ENCODE measurements around the gene CTSA.

The CTSA gene

DNA sequence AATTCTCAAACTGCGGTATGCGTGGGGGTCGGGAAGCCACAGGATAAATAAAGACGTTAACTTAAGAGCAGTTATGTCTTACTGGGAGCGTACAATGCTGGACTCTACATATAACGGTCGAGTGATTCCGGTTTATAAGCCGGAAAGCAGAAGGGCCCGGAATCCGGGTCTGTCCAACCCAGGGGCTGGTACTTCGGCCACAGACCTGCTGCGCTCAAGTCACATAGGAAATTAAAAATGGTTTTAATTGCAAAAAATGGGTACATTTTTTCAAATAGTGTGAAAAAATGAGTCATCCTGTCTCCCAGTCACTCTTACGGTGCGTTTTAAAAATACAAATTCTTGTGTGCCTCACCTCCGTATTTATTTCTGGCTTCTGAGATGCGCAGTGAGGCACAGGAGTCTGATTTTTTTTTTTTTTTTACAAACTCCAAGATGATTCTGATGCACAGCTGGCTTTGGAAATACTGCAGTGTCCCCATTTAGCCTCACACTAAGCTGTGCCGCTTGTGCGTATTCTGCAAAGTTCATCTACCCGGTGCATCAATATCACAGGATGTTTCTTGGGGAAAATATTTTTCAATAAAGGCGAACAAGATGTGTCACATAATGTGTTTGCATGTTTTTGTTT, 44.4 kb downstream of the CTSA start:
- in situ Hi-C loops (cut with HindIII; ENCODE audit: low pct_ligation_motif_present, low sequenced_read_pairs): no loop called here
- peak overlapping the region; percentile 97 for H3K27ac ChIP-seq
- no peak for DNase-seq
- H3K36me3 ChIP-seq (replicated peaks): peaks cover 17% of the 10 kb centered on the region
- H3K27me3 ChIP-seq (replicated peaks): no peaks in the 10 kb centered on the region
- H3K4me3 ChIP-seq (ENCODE audit: low read depth, low read length): peak overlapping the region; percentile 70
- no peak for TF ChIP-seq CTCF (IDR thresholded peaks at IDR 0.05; ENCODE audit: low read depth, low read length, missing control alignments)

GRCh38 chr20:45937765-45938164, 46.6 kb downstream of the CTSA start:
- peak; percentile 38 for DNase-seq
- no peak for TF ChIP-seq CTCF (IDR thresholded peaks at IDR 0.05; ENCODE audit: low read depth, low read length, missing control alignments)
- in situ Hi-C loops (cut with HindIII; ENCODE audit: low pct_ligation_motif_present, low sequenced_read_pairs): no loop called here
- Histone ChIP-seq H3K27ac (no peak overlapping the region), H3K4me3 (ENCODE audit: low read depth, low read length) (no peak overlapping the region), H3K27me3 (replicated peaks) (no peaks in the 10 kb centered on the region), H3K36me3 (replicated peaks) (peaks cover 26% of the 10 kb centered on the region)

DNA sequence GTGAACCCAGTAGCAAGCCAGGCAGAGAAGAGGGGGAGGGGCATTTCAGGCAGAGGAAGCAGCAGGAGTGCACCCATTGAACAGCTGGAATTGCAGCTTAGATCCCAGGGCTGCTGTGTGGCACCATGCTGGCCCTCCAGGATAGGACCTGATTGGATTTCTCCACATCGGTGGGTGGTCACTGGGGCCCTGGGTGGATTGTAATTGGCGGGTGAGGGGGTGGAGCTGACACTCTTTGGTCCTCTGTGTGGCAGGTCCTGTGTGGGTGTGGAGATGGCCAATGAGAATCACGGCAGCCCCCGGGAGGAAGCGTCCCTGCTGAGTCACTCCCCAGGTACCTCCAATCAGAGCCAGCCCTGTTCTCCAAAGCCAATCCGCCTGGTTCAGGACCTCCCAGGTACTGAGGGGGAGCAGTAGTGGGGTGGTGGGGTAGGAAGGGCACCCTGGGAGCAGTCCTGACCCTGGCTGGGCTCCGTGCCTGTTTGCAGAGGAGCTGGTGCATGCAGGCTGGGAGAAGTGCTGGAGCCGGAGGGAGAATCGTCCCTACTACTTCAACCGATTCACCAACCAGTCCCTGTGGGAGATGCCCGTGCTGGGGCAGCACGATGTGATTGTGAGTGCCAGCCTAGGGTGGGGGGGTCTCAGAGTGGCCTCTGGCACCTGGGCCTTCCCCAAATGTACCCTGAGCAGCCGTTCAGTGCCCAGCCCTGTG, 47.7 kb downstream of the CTSA start:
- H3K27me3 ChIP-seq (replicated peaks): no peaks in the 10 kb centered on the region
- H3K27ac ChIP-seq: no peak overlapping the region
- no peak overlapping the region for H3K4me3 ChIP-seq (ENCODE audit: low read depth, low read length)
- in situ Hi-C loops (cut with HindIII; ENCODE audit: low pct_ligation_motif_present, low sequenced_read_pairs): no loop called here
- TF ChIP-seq CTCF (IDR thresholded peaks at IDR 0.05; ENCODE audit: low read depth, low read length, missing control alignments): no peak
- peaks cover 37% of the 10 kb centered on the region for H3K36me3 ChIP-seq (replicated peaks)
- no peak for DNase-seq

- peaks cover 44% of the 10 kb centered on the region for H3K36me3 ChIP-seq (replicated peaks)
- no peak overlapping the region for H3K27ac ChIP-seq
- no peaks in the 10 kb centered on the region for H3K27me3 ChIP-seq (replicated peaks)
- TF ChIP-seq CTCF (IDR thresholded peaks at IDR 0.05; ENCODE audit: low read depth, low read length, missing control alignments): no peak
- no peak overlapping the region for H3K4me3 ChIP-seq (ENCODE audit: low read depth, low read length)
- in situ Hi-C loops (cut with HindIII; ENCODE audit: low pct_ligation_motif_present, low sequenced_read_pairs): no loop called here
- no peak for DNase-seq
Measured at GRCh38 chr20:45940053-45940452, 48.9 kb downstream of the CTSA start.

- Histone ChIP-seq H3K27me3 (replicated peaks) (no peaks in the 10 kb centered on the region), H3K4me3 (ENCODE audit: low read depth, low read length) (no peak overlapping the region), H3K36me3 (replicated peaks) (peaks cover 48% of the 10 kb centered on the region), H3K27ac (no peak overlapping the region)
- in situ Hi-C loops (cut with HindIII; ENCODE audit: low pct_ligation_motif_present, low sequenced_read_pairs): no loop called here
- TF ChIP-seq CTCF (IDR thresholded peaks at IDR 0.05; ENCODE audit: low read depth, low read length, missing control alignments): no peak
- DNase-seq: no peak
Measured at GRCh38 chr20:45940469-45940868, 49.3 kb downstream of the CTSA start.
